CD14-positive monocyte (primary cell): ENCODE results near the gene PIK3R6. TPM values are rescaled to one million over a fixed set of nuclear protein-coding genes. Genes with fewer than 3 reads are reported as not detected.

Experiments
- DNase-seq, 3 donors: peaks; one replicate each; pipeline ENCODE4 v3.0.0-alpha.2; 2011 to 2022
- H2AFZ ChIP-seq: 2 replicates; pipeline ENCODE4 v1.6.0; 2012; ENCODE audit warnings: mild to moderate bottlenecking, low read depth, low read length, inconsistent platforms; ENCODE audit not compliant: insufficient read depth, poor library complexity, severe bottlenecking
- H3K27ac ChIP-seq, 2 donors: 1 replicate in 1 of 2; 2 replicates in 1 of 2; pipeline ENCODE4 v1.5.1; 2012 to 2013; ENCODE audit warnings: low read length in 2 of 2, control low read depth in 1 of 2, inconsistent platforms in 1 of 2, low read depth in 1 of 2, mild to moderate bottlenecking in 1 of 2
- H3K27me3 ChIP-seq, 2 donors: one replicate each; pipeline versions ENCODE4 v1.6.0 to v1.6.1; 2011 to 2013; ENCODE audit warnings: low read length in 2 of 2; ENCODE audit not compliant: control insufficient read depth in 2 of 2, insufficient read depth in 2 of 2
- H3K36me3 ChIP-seq, 2 donors: replicated peaks in 1 of 2; 1 replicate in 1 of 2; 2 replicates in 1 of 2; pipeline versions ENCODE4 v1.5.1 to v1.6.1; 2012 to 2013; ENCODE audit warnings: low read length in 2 of 2, control low read depth in 1 of 2, inconsistent platforms in 1 of 2, mild to moderate bottlenecking in 1 of 2; ENCODE audit not compliant: insufficient read depth in 2 of 2, control insufficient read depth in 1 of 2
- H3K4me1 ChIP-seq, 2 donors: 1 replicate in 1 of 2; 2 replicates in 1 of 2; pipeline versions ENCODE4 v1.5.1 to v1.6.1; 2012 to 2013; ENCODE audit warnings: low read length in 2 of 2, control low read depth in 1 of 2, inconsistent platforms in 1 of 2, mild to moderate bottlenecking in 1 of 2, moderate library complexity in 1 of 2; ENCODE audit not compliant: insufficient read depth in 2 of 2, control insufficient read depth in 1 of 2
- H3K4me2 ChIP-seq: replicated peaks from 2 replicates; pipeline ENCODE3; 2012; ENCODE audit warnings: low read length, moderate library complexity, mild to moderate bottlenecking; ENCODE audit not compliant: poor library complexity, severe bottlenecking; ENCODE audit errors: extremely low read depth
- H3K4me3 ChIP-seq, 3 experiments: fragments of 200-600 bp in 1 of 3; sonication (generic) in 1 of 3; replicated peaks in 1 of 3; 1 replicate in 2 of 3; 2 replicates in 1 of 3; pipeline ENCODE4 v1.5.1; 2011 to 2013; ENCODE audit warnings: low read length in 3 of 3, mild to moderate bottlenecking in 3 of 3, control low read depth in 2 of 3, low read depth in 2 of 3, inconsistent platforms in 1 of 3, moderate library complexity in 1 of 3
- H3K79me2 ChIP-seq: 2 replicates; pipeline ENCODE4 v1.6.0; 2012; ENCODE audit warnings: mild to moderate bottlenecking, control low read depth, inconsistent platforms, low read length, moderate library complexity; ENCODE audit not compliant: insufficient read depth
- H3K9ac ChIP-seq: 2 replicates; pipeline ENCODE4 v1.6.0; 2017; ENCODE audit warnings: low read length, mild to moderate bottlenecking; ENCODE audit not compliant: insufficient read depth, poor library complexity, severe bottlenecking
- H3K9me3 ChIP-seq, 2 donors: replicated peaks in 1 of 2; 1 replicate in 1 of 2; 2 replicates in 1 of 2; pipeline versions ENCODE4 v1.5.1 to v1.6.1; 2012 to 2013; ENCODE audit warnings: low read length in 2 of 2, control low read depth in 1 of 2; ENCODE audit not compliant: control insufficient read depth in 1 of 2, insufficient read depth in 1 of 2
- H4K20me1 ChIP-seq: 2 replicates; pipeline ENCODE4 v1.6.0; 2012; ENCODE audit warnings: mild to moderate bottlenecking, low read length, control low read depth, moderate library complexity; ENCODE audit not compliant: insufficient read depth
- H3K27ac Mint-ChIP-seq, 7 donors: one replicate each; pipeline ENCODE4 v1.8.0; 2020; ENCODE audit warnings: mild to moderate bottlenecking in 7 of 7, mixed read lengths in 7 of 7, moderate library complexity in 6 of 7, inconsistent platforms in 2 of 7
- H3K27me3 Mint-ChIP-seq, 3 donors: one replicate each; pipeline ENCODE4 v1.8.0; 2021 to 2022; ENCODE audit warnings: low read depth in 3 of 3, mild to moderate bottlenecking in 3 of 3, mixed read lengths in 3 of 3, moderate library complexity in 3 of 3, inconsistent platforms in 1 of 3
- H3K36me3 Mint-ChIP-seq, 2 donors: one replicate each; pipeline ENCODE4 v1.8.0; 2020; ENCODE audit warnings: mixed read lengths in 2 of 2, inconsistent platforms in 1 of 2, mild to moderate bottlenecking in 1 of 2
- H3K4me1 Mint-ChIP-seq: one replicate; pipeline ENCODE4 v1.8.0; 2020; ENCODE audit warnings: mild to moderate bottlenecking, mixed read lengths
- H3K4me3 Mint-ChIP-seq, 2 donors: one replicate each; pipeline ENCODE4 v1.8.0; 2020; ENCODE audit warnings: mild to moderate bottlenecking in 2 of 2, mixed read lengths in 2 of 2, moderate library complexity in 1 of 2
- H3K9me3 Mint-ChIP-seq, 7 donors: one replicate each; pipeline ENCODE4 v1.8.0; 2020 to 2022; ENCODE audit warnings: mixed read lengths in 7 of 7, mild to moderate bottlenecking in 6 of 7, moderate library complexity in 6 of 7, inconsistent platforms in 2 of 7
- CTCF ChIP-seq: fragments of 200-600 bp; IDR thresholded peaks from one replicate; pipeline ENCODE4 v1.8.0; 2022; ENCODE audit warnings: antibody characterized with exemption, mild to moderate bottlenecking
- whole genome bisulfite sequencing: methylation state at CpG from one replicate; pipeline ENCODE4 v1.1.5; 2013; ENCODE audit warnings: missing lambda C conversion rate; ENCODE audit not compliant: insufficient coverage; 5-methylcytosine and 5-hydroxymethylcytosine counted together
- intact Hi-C, 2 donors: fragments of 100-400 bp; cut with micrococcal nuclease; formaldehyde crosslinking; loops; one replicate each; pipeline versions ENCODE4 v1.15.0 to v1.15.1; 2023
- polyA plus RNA-seq, 3 donors: library from polyadenylated mRNA; depleted of rRNA in 1 of 3; unstranded in 2 of 3; stranded (reverse) in 1 of 3; fragments of 300-500 nt in 2 of 3; fragments of >200 nt in 1 of 3; fragmentation: Illumina TruSeq in 2 of 3; gene quantifications; 1 replicate in 2 of 3; 2 replicates in 1 of 3; pipeline ENCODE4 v1.2.3, GENCODE V29; 2012 to 2021

PIK3R6 gene
- polyA plus RNA-seq, 3 donors = 3.6 to 23.3 (median 5.8) TPM

- Histone ChIP-seq H3K4me3 (no peak overlapping the region), H2AFZ (no peak overlapping the region), H3K4me1 (peaks cover 0 to 2% of the 10 kb centered on the region in 2 donors), H3K79me2 (no peaks in the 10 kb centered on the region), H3K27ac (no peak overlapping the region), H3K9me3 (no peaks in the 10 kb centered on the region), H3K4me2 (no peak overlapping the region), H3K9ac (no peak overlapping the region), H4K20me1 (no peaks in the 10 kb centered on the region), H3K36me3 (peaks cover 38 to 70% of the 10 kb centered on the region in 2 donors), H3K27me3 (no peaks in the 10 kb centered on the region)
- no CpG with 5 or more reads among the region's 2 CpGs for WGBS
- DNase-seq = no peak
- Mint-ChIP-seq H3K36me3 (peaks cover 61 to 77% of the 10 kb centered on the region in 2 donors), H3K4me1 (peaks cover 3% of the 10 kb centered on the region), H3K4me3 (no peak overlapping the region), H3K9me3 (peaks cover 0 to 2% (median 0%) of the 10 kb centered on the region in 7 donors), H3K27me3 (peaks cover 0 to 1% (median 0%) of the 10 kb centered on the region in 3 donors), H3K27ac (peak overlapping the region in 1 of 7 donors; percentile 16)
- intact Hi-C loops = no loop called here
- no peak for TF ChIP-seq CTCF
Measured at GRCh38 chr17:8800656-8801055, 66.8 kb downstream of the PIK3R6 start.

DNA sequence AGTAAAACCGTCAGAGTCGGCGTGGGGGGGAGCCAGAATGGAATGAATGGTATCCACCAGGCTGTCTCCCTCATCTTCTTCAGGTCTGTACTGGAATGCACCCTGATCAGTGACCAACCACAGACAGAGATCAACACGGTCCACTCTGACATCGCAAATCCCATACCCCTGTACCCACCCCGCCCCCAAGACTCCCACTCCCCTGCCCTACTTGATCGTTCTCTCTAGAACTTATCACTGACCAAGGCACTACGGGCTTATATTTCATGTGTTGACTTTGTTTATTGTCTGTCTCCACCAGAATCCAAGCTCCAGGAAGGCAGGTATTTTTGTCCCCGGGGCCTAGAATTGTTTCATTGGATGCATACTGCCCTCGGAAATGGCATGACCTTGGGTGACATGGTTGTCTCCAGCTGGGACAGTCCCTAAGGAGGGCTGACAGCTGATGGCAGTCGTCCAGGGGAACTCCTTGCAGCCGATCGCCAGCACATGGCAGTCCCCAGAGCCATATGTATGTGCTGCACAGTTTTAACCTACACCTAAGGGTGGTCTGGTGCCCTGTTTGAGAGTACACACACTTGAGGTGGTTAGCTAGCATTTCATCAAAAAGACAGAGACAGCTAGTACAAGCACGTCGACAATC, 67.8 kb downstream of the PIK3R6 start:
- Histone ChIP-seq H2AFZ (no peak overlapping the region), H3K27ac (no peak overlapping the region), H3K4me2 (no peak overlapping the region), H4K20me1 (no peaks in the 10 kb centered on the region), H3K9me3 (peaks cover 0 to 3% of the 10 kb centered on the region in 2 donors), H3K79me2 (no peaks in the 10 kb centered on the region), H3K36me3 (peaks cover 38 to 63% of the 10 kb centered on the region in 2 donors), H3K4me3 (no peak overlapping the region), H3K9ac (no peak overlapping the region), H3K27me3 (no peaks in the 10 kb centered on the region), H3K4me1 (peaks cover 9 to 12% of the 10 kb centered on the region in 2 donors)
- no peak overlapping the region for H3K4me3 Mint-ChIP-seq
- peaks cover 9% of the 10 kb centered on the region for H3K4me1 Mint-ChIP-seq
- H3K27ac Mint-ChIP-seq = no peak overlapping the region
- peaks cover 0 to 6% (median 2%) of the 10 kb centered on the region in 7 donors for H3K9me3 Mint-ChIP-seq
- intact Hi-C loops = no loop called here
- H3K36me3 Mint-ChIP-seq = peaks cover 59 to 77% of the 10 kb centered on the region in 2 donors
- no peak for DNase-seq
- TF ChIP-seq CTCF = no peak
- WGBS = 74% methylated on average over 8 of the region's 15 CpGs
- H3K27me3 Mint-ChIP-seq = peaks cover 0 to 1% (median 0%) of the 10 kb centered on the region in 3 donors
